Ovary (tissue), 3 donors: ENCODE data around the gene CSTA.

Experiments
- CTCF ChIP-seq, 3 donors: fragments of 450-650 bp in 2 of 3; fragments of 200-600 bp in 1 of 3; IDR thresholded peaks; one replicate each; pipeline versions ENCODE4 v1.5.1 to v1.8.0; 2016 to 2022; ENCODE audit warnings: antibody characterized with exemption in 3 of 3, mild to moderate bottlenecking in 1 of 3
- POLR2A ChIP-seq: fragments of 450-650 bp; IDR thresholded peaks from one replicate; pipeline ENCODE4 v1.6.1; 2017; ENCODE audit warnings: antibody characterized with exemption, mild to moderate bottlenecking, moderate library complexity
- donor health status: DM: no; HTN: no; CAD: no.

- TF ChIP-seq CTCF (IDR thresholded peaks at IDR 0.05) (no peak), POLR2A (no peak)
Observed at GRCh38 chr3:122310361-122310760, 14.7 kb upstream of the CSTA start.
